ENCODE results near the gene MRPS26. TPM values are rescaled to one million over a fixed set of nuclear protein-coding genes. Genes with fewer than 3 reads are reported as not detected.

Gene MRPS26
- total RNA-seq, 1 experiment from 2014 or later, result 84.3 TPM

- DNase-seq (ENCODE audit: low read depth, low spot score) (no peak), ATAC-seq (no peak)
- no peaks in the 10 kb centered on the region for H4K20me1 ChIP-seq (ENCODE audit: insufficient read depth)
- intact Hi-C loops (cut with micrococcal nuclease), result no loop called here
- H3K27me3 ChIP-seq (ENCODE audit: insufficient read depth, low read length), result no peaks in the 10 kb centered on the region
- no peaks in the 10 kb centered on the region for H3K79me2 ChIP-seq (ENCODE audit: insufficient read depth, low read length)
- no peak overlapping the region for H3K4me3 ChIP-seq (replicated peaks in 1 of 2; ENCODE audit: low read depth in 1 of 2, low read length in 2 of 2)
- H3K9me2 ChIP-seq (ENCODE audit: insufficient read depth), result no peaks in the 10 kb centered on the region
- CTCF ChIA-PET, result no interaction called here
- H2AFZ ChIP-seq (ENCODE audit: low read depth, low read length, poor library complexity, severe bottlenecking), result no peak overlapping the region
- no peak overlapping the region for H3K27ac ChIP-seq (ENCODE audit: low read depth, low read length)
- H3K4me1 ChIP-seq (ENCODE audit: control insufficient read depth in 1 of 2, insufficient read depth in 2 of 2, low read length in 2 of 2), result peaks cover 6 to 10% of the 10 kb centered on the region in 2 experiments
- H3K9ac ChIP-seq (ENCODE audit: low read length), result no peak overlapping the region
- POLR2A ChIA-PET, result no interaction called here
- H3K36me3 ChIP-seq (ENCODE audit: control insufficient read depth in 1 of 2, insufficient read depth in 2 of 2, low read length in 2 of 2), result peaks cover 2 to 5% of the 10 kb centered on the region in 2 experiments; a peak in 3 of 4 replicates
- BruUV-seq (replicated peaks), result no TSS peak
- no peak overlapping the region for H3K4me2 ChIP-seq (ENCODE audit: low read length)
- RAD21 ChIA-PET (ENCODE audit: low non-redundant PET in 1 of 2, low total read pairs in 2 of 2, uncharacterized antibody in 2 of 2, unreplicated experiment in 2 of 2), result no interaction called here
- TF ChIP-seq POLR2AphosphoS5 (IDR thresholded peaks at IDR 0.05; ENCODE audit: low read depth, low read length) (no peak), CBX3 (IDR thresholded peaks at IDR 0.05; ENCODE audit: low read depth) (no peak), REST (IDR thresholded peaks at IDR 0.05; ENCODE audit: low read depth) (no peak), ZNF274 (IDR thresholded peaks at IDR 0.05; ENCODE audit: low read depth, low read length) (no peak), JUND (IDR thresholded peaks at IDR 0.05) (no peak), TCF7L2 (IDR thresholded peaks at IDR 0.05; ENCODE audit: borderline replicate concordance, extremely low read depth, insufficient read depth, insufficient read length) (no peak), YY1 (IDR thresholded peaks at IDR 0.05; ENCODE audit: extremely low read depth, insufficient replicate concordance, low read depth, low read length) (no peak), SP1 (IDR thresholded peaks at IDR 0.05; ENCODE audit: low read depth) (no peak), EGR1 (IDR thresholded peaks at IDR 0.05; ENCODE audit: low read depth) (no peak), RAD21 (IDR thresholded peaks at IDR 0.05; ENCODE audit: low read depth) (no peak), CEBPB (IDR thresholded peaks at IDR 0.05; ENCODE audit: low read depth) (no peak)
- H3K9me3 ChIP-seq (ENCODE audit: control insufficient read depth in 1 of 2, insufficient read depth in 1 of 2, low read depth in 1 of 2, low read length in 2 of 2), result no peaks in the 10 kb centered on the region
Observed at GRCh38 chr20:3014179-3014578, 31.7 kb upstream of the MRPS26 start.

Measured in HCT116 (cell line).